ENCODE measurements around the gene EPHA4.

EPHA4 gene

GRCh38 chr2:221571551-221572218 lies 419 bp downstream of the EPHA4 start:
- H3K4me1 ChIP-seq (ENCODE audit: insufficient read depth, low read length): peaks cover 38% of the 10 kb centered on the region
- H3K27ac ChIP-seq (ENCODE audit: low read depth, low read length): no peak overlapping the region
- peaks cover 60% of the 10 kb centered on the region for H3K27me3 ChIP-seq (ENCODE audit: insufficient read depth, low read length)
- under 1% methylated on average over 61 of the region's 61 CpGs for WGBS
- H3K4me3 ChIP-seq (ENCODE audit: low read length): peak overlapping the region; percentile 84
- H3K9me3 ChIP-seq (ENCODE audit: insufficient read depth, low read depth, low read length): no peaks in the 10 kb centered on the region
- peak overlapping the region; percentile 54; the same call in 1 of the 2 replicates for H3K9ac ChIP-seq (ENCODE audit: low read depth, low read length)
- H3K36me3 ChIP-seq (ENCODE audit: insufficient read depth, low read length): peaks cover 12% of the 10 kb centered on the region; the same call in 1 of the 2 replicates

GRCh38 chr2:221571025-221571550 lies 1.0 kb downstream of the EPHA4 start:
- H3K27me3 ChIP-seq (ENCODE audit: insufficient read depth, low read length): peaks cover 60% of the 10 kb centered on the region
- WGBS: 2% methylated on average over 41 of the region's 41 CpGs
- H3K4me3 ChIP-seq (ENCODE audit: low read length): peak overlapping the region; percentile 84
- H3K27ac ChIP-seq (ENCODE audit: low read depth, low read length): no peak overlapping the region
- peaks cover 32% of the 10 kb centered on the region for H3K4me1 ChIP-seq (ENCODE audit: insufficient read depth, low read length)
- H3K9ac ChIP-seq (ENCODE audit: low read depth, low read length): peak overlapping the region; percentile 54; the same call in 1 of the 2 replicates
- H3K36me3 ChIP-seq (ENCODE audit: insufficient read depth, low read length): peaks cover 12% of the 10 kb centered on the region; the same call in 1 of the 2 replicates
- no peaks in the 10 kb centered on the region for H3K9me3 ChIP-seq (ENCODE audit: insufficient read depth, low read depth, low read length)

- 3% methylated on average over 30 of the region's 30 CpGs for WGBS
- Histone ChIP-seq H3K36me3 (ENCODE audit: insufficient read depth, low read length) (peaks cover 12% of the 10 kb centered on the region; the same call in 1 of the 2 replicates), H3K4me3 (ENCODE audit: low read length) (peak overlapping the region; percentile 84), H3K9me3 (ENCODE audit: insufficient read depth, low read depth, low read length) (no peaks in the 10 kb centered on the region), H3K27ac (ENCODE audit: low read depth, low read length) (no peak overlapping the region), H3K27me3 (ENCODE audit: insufficient read depth, low read length) (peaks cover 57% of the 10 kb centered on the region), H3K9ac (ENCODE audit: low read depth, low read length) (peak overlapping the region; percentile 45; the same call in 1 of the 2 replicates), H3K4me1 (ENCODE audit: insufficient read depth, low read length) (peaks cover 35% of the 10 kb centered on the region)
These were observed 1.7 kb downstream of the EPHA4 start for GRCh38 chr2:221570321-221570935.

- Histone ChIP-seq H3K9ac (ENCODE audit: low read depth, low read length) (peak overlapping the region; percentile 45), H3K27me3 (ENCODE audit: insufficient read depth, low read length) (peaks cover 51% of the 10 kb centered on the region), H3K4me1 (ENCODE audit: insufficient read depth, low read length) (peaks cover 38% of the 10 kb centered on the region), H3K36me3 (ENCODE audit: insufficient read depth, low read length) (peaks cover 12% of the 10 kb centered on the region; the same call in 1 of the 2 replicates), H3K27ac (ENCODE audit: low read depth, low read length) (peak overlapping the region; percentile 38; the same call in 1 of the 2 replicates), H3K4me3 (ENCODE audit: low read length) (peak overlapping the region; percentile 84), H3K9me3 (ENCODE audit: insufficient read depth, low read depth, low read length) (no peaks in the 10 kb centered on the region)
- WGBS: no CpG with 5 or more reads among the region's 8 CpGs
These were observed 2.2 kb downstream of the EPHA4 start for GRCh38 chr2:221569871-221570270.

GRCh38 chr2:221569425-221569845 lies 2.7 kb downstream of the EPHA4 start:
- Histone ChIP-seq H3K9me3 (ENCODE audit: insufficient read depth, low read depth, low read length) (no peaks in the 10 kb centered on the region), H3K4me1 (ENCODE audit: insufficient read depth, low read length) (peaks cover 38% of the 10 kb centered on the region), H3K27ac (ENCODE audit: low read depth, low read length) (peak overlapping the region; percentile 38; the same call in 1 of the 2 replicates), H3K36me3 (ENCODE audit: insufficient read depth, low read length) (peaks cover 12% of the 10 kb centered on the region; the same call in 1 of the 2 replicates), H3K4me3 (ENCODE audit: low read length) (peak overlapping the region; percentile 84), H3K27me3 (ENCODE audit: insufficient read depth, low read length) (peaks cover 47% of the 10 kb centered on the region), H3K9ac (ENCODE audit: low read depth, low read length) (peak overlapping the region; percentile 27)
- WGBS: 2% methylated on average over 14 of the region's 14 CpGs

GRCh38 chr2:221568299-221568698 lies 3.8 kb downstream of the EPHA4 start:
- 84% methylated on average over 3 of the region's 3 CpGs for WGBS

GRCh38 chr2:221567809-221568208 lies 4.3 kb downstream of the EPHA4 start:
- Histone ChIP-seq H3K27me3 (ENCODE audit: insufficient read depth, low read length) (peaks cover 32% of the 10 kb centered on the region), H3K9ac (ENCODE audit: low read depth, low read length) (no peak overlapping the region), H3K4me1 (ENCODE audit: insufficient read depth, low read length) (peaks cover 37% of the 10 kb centered on the region), H3K36me3 (ENCODE audit: insufficient read depth, low read length) (peaks cover 22% of the 10 kb centered on the region; the same call in 1 of the 2 replicates), H3K4me3 (ENCODE audit: low read length) (no peak overlapping the region), H3K27ac (ENCODE audit: low read depth, low read length) (no peak overlapping the region), H3K9me3 (ENCODE audit: insufficient read depth, low read depth, low read length) (no peaks in the 10 kb centered on the region)
- WGBS: 75% methylated on average over 1 of the region's 1 CpG

More at GRCh38 chr2:221568299-221568698, 3.8 kb downstream of the EPHA4 start:
- H3K4me1 ChIP-seq (ENCODE audit: insufficient read depth, low read length): peaks cover 37% of the 10 kb centered on the region
- H3K4me3 ChIP-seq (ENCODE audit: low read length): peak overlapping the region; percentile 84
- peaks cover 37% of the 10 kb centered on the region for H3K27me3 ChIP-seq (ENCODE audit: insufficient read depth, low read length)
- H3K36me3 ChIP-seq (ENCODE audit: insufficient read depth, low read length): peaks cover 20% of the 10 kb centered on the region; the same call in 1 of the 2 replicates
- no peak overlapping the region for H3K27ac ChIP-seq (ENCODE audit: low read depth, low read length)
- H3K9ac ChIP-seq (ENCODE audit: low read depth, low read length): no peak overlapping the region
- H3K9me3 ChIP-seq (ENCODE audit: insufficient read depth, low read depth, low read length): no peaks in the 10 kb centered on the region

GRCh38 chr2:221567231-221567760 lies 4.8 kb downstream of the EPHA4 start:
- no peaks in the 10 kb centered on the region for H3K9me3 ChIP-seq (ENCODE audit: insufficient read depth, low read depth, low read length)
- peaks cover 28% of the 10 kb centered on the region; the same call in 1 of the 2 replicates for H3K36me3 ChIP-seq (ENCODE audit: insufficient read depth, low read length)
- 77% methylated on average over 3 of the region's 3 CpGs for WGBS
- H3K9ac ChIP-seq (ENCODE audit: low read depth, low read length): no peak overlapping the region
- peaks cover 29% of the 10 kb centered on the region for H3K27me3 ChIP-seq (ENCODE audit: insufficient read depth, low read length)
- no peak overlapping the region for H3K27ac ChIP-seq (ENCODE audit: low read depth, low read length)
- H3K4me1 ChIP-seq (ENCODE audit: insufficient read depth, low read length): peaks cover 40% of the 10 kb centered on the region
- H3K4me3 ChIP-seq (ENCODE audit: low read length): no peak overlapping the region

- no peak overlapping the region for H3K4me3 ChIP-seq (ENCODE audit: low read length)
- no peaks in the 10 kb centered on the region for H3K9me3 ChIP-seq (ENCODE audit: insufficient read depth, low read depth, low read length)
- H3K27ac ChIP-seq (ENCODE audit: low read depth, low read length): no peak overlapping the region
- peaks cover 29% of the 10 kb centered on the region; the same call in 1 of the 2 replicates for H3K36me3 ChIP-seq (ENCODE audit: insufficient read depth, low read length)
- H3K27me3 ChIP-seq (ENCODE audit: insufficient read depth, low read length): no peaks in the 10 kb centered on the region; the same call in 1 of the 2 replicates
- no peak overlapping the region for H3K9ac ChIP-seq (ENCODE audit: low read depth, low read length)
- H3K4me1 ChIP-seq (ENCODE audit: insufficient read depth, low read length): peaks cover 38% of the 10 kb centered on the region
- 94% methylated on average over 14 of the region's 14 CpGs for WGBS
These were observed 8.7 kb downstream of the EPHA4 start for GRCh38 chr2:221563270-221563985.

- WGBS: 96% methylated on average over 1 of the region's 1 CpG
- no peak overlapping the region for H3K27ac ChIP-seq (ENCODE audit: low read depth, low read length)
- peaks cover 28% of the 10 kb centered on the region; the same call in 1 of the 2 replicates for H3K4me1 ChIP-seq (ENCODE audit: insufficient read depth, low read length)
- no peak overlapping the region for H3K9ac ChIP-seq (ENCODE audit: low read depth, low read length)
- H3K4me3 ChIP-seq (ENCODE audit: low read length): no peak overlapping the region
- no peaks in the 10 kb centered on the region for H3K27me3 ChIP-seq (ENCODE audit: insufficient read depth, low read length)
- H3K36me3 ChIP-seq (ENCODE audit: insufficient read depth, low read length): peaks cover 22% of the 10 kb centered on the region
- H3K9me3 ChIP-seq (ENCODE audit: insufficient read depth, low read depth, low read length): no peaks in the 10 kb centered on the region
These were observed 9.9 kb downstream of the EPHA4 start for GRCh38 chr2:221562226-221562625.

Measured in HUES64 (cell line).